ENCODE measurements around the gene OR10H2.
"Not testable (repeated sequence)": the region's sequence is repeated elsewhere in the genome, so short reads cannot be mapped to it uniquely, and the experiment has no call there.

Gene OR10H2

DNA sequence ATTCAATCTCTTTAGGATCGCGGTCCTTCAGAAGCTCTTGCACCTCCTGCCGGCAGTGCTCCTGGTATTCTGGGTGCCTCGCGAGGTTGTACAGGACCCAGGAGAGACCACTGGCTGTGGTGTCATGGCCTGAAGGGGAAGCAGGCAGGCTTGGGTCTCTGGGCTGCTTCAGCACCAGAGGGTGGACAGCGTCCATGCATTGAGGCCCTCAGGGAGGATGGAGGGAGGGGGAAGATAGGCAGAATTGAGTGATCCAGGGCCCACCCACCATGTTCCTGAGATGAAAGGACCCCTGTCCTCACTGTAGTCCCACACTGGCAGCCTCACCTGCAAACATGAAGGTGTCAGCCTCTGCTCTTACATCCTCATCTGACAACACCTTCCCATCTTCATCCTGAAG, 41.8 kb downstream of the OR10H2 start:
- DNase-seq (ENCODE audit: low read depth): no peak

GRCh38 chr19:15774159-15774558, 46.3 kb downstream of the OR10H2 start:
- DNase-seq (ENCODE audit: low read depth): not testable (repeated sequence)

DNA sequence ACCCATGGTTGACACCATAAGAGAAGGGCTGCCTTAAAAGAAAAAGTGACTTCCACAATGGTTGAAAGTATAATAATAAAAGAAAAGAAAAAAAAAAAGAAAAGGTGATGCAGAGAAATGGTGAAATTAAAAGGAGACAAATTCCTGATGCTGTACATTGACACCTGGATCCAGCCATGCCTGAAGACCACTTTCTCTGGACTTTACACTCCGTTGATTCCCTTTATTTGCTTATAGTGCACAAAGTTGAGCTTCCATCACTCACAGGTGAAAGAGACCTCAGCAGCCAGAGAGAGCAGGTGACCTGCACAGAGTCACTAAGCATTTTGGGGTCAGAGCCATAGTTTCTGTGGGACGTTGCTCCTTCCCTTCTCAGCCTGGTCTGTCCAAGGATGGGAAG, 47.4 kb downstream of the OR10H2 start:
- no peak for DNase-seq (ENCODE audit: low read depth)

DNA sequence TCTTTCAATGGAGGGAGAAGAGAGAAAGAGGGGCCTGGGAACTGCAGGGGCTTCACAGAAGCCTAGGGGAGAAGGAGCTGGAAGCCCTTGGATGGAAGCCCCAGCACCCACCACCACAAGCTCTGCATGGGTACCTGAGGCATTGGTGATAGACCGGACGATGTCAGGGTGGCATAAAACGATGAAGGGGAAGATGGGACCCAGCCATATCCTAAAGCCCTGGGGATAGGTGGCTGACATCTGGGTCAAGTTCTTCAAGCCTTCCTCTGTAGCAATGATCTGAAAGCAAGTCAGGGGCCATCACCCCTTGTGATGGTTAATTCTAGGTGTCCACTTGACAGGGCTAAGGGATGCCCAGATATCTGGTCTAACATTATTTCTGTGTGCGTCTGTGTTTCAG, 48.4 kb downstream of the OR10H2 start:
- no peak for DNase-seq (ENCODE audit: low read depth)

- DNase-seq (ENCODE audit: low read depth): no peak
These were observed 49.5 kb downstream of the OR10H2 start for GRCh38 chr19:15776991-15777970.

All from stimulated activated CD8-positive, alpha-beta memory T cell treated with anti-CD3 and anti-CD28 coated beads, Interleukin-4, amount 100 ng/mL, for 24 hours (primary cell).